NCI-H2227 (cell line): ENCODE data around the gene SYNE2.
"Not testable (repeated sequence)": the region's sequence is repeated elsewhere in the genome, so short reads cannot be mapped to it uniquely, and the experiment has no call there.

Experiments used
- DNase-seq: peaks from one replicate; lab custom pipeline; 2025; ENCODE audit not compliant: unreplicated experiment; lab: John Stamatoyannopoulos, UW

The SYNE2 gene

DNA sequence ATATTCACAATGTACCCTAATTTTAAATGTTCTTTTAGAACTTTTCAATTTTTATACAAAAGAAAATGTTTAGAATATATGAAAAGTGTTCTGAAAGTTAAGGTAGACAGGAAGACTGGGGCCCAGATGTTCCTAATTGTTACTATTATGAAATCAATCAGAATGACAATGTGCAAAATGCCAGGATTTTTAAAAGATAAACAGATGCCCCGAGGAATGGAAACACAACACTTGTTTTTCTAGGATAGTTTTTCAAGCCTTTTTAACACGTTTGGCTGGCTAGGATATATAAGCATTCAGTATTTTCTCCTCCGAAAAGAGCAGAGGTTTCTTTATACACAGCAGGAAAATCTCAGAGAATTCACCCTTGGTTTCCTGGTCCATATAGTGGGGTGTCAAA is 334.5 kb downstream of the SYNE2 start:
- no peak for DNase-seq

DNA sequence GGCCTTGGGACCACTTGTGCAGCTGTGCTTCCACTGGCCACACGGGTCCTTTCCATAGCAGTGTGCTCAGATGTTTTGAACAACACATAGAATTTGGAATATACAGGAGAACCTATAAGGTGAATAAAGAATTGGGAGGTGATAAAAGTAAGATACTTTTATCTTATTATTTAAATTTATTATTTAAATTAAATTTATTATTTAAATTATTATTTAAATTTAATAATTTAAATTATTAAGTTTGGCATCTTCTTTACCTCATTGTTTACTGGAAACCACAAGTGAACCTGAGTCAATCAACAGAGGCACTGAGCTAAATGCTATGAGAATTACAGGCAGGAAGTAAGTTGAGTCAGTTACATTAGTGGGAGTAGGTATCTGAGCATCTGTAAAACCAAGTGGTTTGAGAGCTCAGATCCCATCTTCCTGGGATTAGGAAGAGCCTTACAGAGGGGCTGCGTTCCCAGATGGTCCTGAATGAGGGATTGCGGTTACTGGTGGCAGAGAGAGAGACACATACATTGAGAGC is 338.2 kb downstream of the SYNE2 start:
- no peak for DNase-seq

DNA sequence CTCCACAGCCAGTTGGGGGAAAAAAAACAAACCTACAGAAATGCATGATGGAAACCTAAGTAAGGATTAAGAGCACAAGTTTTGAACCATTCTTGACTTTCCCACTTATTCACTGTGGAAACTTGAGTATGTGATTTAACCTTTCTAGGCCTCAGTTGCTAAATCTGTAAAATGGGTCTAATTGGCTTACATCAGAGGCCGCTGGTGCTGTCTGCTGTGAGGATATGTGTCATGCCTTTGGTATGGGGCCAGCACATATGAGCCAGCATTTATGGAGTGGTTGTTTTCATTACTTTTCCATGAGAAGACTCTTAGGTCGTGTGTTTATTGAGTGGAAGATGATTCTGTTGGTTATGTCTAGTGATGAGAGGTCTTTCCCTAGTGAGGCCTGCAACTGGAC is 339.0 kb downstream of the SYNE2 start:
- no peak for DNase-seq

DNA sequence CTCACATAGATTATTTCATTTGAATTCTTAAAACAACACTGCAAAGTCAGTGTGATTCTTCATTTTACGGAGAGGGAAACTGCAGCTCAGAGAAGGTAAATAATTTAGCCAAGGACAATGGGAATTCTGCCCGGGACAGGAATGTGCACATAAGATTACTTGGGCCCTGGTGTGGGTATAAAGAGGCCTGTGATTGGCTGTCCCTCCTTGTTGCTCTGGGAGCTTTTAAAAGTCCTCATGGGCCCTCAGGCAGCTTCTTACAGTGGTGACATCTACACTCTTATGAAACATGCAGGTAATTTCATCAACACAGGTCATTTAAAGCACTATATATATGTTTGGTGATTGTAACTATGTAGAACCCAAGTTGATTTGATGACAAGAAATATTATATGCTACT is 341.0 kb downstream of the SYNE2 start:
- no peak for DNase-seq

DNA sequence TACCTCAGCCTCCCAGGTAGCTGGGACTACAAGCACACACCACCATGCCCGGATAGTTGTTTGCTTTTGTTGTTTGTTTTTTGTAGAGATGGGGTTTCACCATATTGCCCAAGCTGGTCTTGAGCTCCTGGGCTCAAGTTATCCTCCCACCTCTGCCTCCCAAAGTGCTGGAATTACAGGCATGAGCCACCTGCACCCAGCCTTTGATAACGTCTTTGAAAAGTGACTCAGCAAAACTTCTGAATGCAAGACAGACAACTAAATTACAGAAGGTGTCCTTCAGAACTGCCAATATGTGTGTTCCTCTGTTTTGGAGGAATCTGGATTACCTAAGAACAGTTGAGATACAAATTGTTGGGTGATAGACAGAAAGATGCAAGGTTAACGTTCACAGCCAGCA is 341.6 kb downstream of the SYNE2 start:
- no peak for DNase-seq

DNA sequence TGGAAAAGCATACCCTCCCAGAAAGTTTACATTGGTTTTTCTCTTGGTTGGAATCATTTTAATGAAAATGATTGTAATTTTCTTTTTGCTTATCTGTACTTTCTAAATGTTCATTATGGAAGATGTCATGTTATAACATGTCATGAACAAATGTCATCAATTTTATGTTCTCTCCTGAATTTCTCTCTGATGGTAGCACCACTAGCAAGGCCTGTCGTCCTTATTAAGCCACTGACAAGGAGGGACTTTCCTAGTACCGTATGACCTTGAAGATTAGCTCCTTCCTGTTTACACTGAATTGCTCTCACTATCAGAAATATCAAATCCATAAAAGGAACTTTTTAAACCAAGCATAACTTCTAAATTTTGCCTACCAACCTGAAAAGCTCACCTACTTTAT is 342.4 kb downstream of the SYNE2 start:
- no peak for DNase-seq

DNA sequence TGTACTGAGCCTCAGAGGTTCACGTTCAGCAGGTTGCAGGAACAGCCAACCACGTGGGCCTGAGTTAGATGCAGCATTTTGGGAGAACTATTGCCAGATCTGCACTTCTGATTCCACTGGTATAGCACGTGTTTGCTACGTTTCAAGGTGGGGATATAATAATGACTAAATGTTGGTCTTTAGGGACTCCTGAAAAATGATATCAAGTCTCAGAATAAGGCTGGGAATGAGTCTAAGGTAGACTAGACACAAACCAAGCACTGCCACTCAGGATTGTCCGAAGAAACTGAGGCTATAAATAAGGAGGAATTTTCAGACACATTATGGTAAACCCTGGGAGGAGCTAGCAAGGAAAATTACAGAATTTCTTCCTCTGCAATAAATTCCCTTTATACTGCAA is 343.3 kb downstream of the SYNE2 start:
- no peak for DNase-seq

DNA sequence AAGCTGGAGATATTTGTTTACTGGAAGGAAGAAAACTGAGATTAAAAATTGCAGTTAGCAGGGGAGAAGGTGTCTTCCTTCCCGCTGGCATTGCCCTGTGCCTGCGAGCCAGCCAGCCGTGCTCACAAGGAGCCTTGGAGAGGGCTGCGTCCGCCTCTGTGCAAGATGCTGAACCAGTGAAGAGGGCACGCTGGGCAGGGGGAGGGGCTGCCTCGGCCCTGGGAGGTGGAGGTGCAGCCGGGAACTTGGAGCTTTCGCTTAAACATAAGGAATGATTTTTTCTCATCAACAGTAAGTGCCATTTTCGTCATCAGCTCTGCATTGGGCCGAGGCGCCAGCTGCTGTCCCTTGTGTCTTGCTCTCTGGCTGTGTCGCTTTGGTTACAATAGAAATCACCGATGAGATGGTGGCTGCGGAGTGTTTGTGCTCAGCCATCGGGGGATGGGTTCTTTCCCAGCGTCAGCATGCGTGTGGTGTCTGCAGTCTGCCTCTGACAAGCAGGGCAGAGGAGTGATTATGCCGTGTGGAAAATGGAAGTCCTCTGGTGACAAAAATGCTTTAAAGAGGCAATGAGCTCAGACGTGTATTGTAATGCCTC is 344.1 kb downstream of the SYNE2 start:
- DNase-seq, result peak; percentile 92

DNA sequence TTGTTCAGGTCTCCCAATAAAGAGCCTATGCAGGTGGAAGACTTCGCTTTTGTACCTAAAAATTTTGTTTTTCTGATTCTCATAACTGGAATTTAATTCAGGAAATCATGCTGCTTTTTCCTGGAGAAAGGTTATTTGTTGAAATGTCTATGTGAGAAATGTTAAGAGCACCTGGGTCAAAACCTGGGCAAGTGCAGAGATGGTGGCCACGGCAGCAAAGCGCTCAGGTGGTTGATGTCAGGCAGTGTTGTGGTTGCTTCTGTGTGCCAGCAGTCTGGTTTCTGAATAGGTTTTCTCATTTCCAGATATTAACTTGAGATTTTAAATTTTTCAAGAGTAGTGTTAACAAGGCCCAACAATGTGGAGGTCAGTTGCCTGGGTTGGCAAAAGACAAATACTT is 345.2 kb downstream of the SYNE2 start:
- DNase-seq, result no peak

DNA sequence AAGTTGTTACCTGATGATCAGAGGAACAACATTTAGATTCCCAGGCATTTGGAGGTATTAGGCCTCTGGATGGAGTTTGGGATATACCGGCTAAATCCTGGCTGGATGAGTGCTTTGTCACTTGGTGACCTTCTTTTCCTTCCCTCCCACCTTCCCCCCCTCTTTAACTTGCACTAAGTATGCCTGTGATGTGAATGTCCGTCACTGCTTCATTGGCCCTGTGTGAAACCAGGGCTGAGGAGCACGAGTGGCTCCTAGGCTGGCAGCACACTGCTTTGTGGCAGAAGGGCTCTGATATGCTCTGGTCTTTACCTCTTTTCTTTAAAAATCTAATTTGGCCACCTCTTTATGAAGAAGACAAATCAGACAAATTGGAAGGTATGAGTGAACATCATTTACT is 345.7 kb downstream of the SYNE2 start:
- DNase-seq, result no peak

DNA sequence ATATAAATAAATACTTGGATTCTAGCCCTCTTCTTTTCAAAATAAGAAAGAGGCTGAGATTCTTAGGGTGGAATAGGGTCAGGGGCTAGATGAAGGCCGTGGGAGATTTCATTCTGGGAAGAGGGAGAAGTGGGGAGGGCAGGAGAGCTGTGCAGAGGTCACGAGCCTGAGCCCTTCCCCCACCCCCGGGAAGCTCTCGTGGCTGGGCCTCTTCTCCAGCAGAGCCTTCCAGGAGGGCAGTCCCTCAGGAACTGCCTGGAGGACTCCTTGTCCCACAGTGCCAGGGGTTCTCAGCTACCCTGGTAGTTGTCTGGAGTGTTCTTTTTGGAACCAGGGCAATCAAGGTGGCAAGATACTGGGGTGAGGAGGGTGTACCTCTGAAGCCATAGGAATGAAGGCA is 347.4 kb downstream of the SYNE2 start:
- DNase-seq, result no peak

DNA sequence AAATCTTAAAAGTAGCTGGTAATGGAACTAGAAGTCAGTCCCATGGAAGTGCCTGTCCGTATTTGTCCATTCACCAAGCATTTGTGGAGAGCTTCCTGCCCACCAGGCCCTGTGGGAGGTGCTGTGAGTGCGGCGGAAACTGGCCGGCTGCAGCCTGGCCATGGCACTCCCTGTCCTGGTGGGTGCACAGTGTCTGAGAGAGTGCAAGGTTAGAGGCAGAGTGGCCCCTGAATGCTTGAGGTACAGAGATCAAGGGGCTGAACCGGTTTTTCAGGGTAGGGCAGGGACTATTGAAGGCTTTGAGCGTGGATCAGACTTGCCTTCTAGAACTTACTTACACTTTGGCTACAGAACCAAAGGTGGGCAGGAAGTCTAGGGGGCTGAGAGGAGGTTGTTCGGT is 348.5 kb downstream of the SYNE2 start:
- DNase-seq, result no peak

DNA sequence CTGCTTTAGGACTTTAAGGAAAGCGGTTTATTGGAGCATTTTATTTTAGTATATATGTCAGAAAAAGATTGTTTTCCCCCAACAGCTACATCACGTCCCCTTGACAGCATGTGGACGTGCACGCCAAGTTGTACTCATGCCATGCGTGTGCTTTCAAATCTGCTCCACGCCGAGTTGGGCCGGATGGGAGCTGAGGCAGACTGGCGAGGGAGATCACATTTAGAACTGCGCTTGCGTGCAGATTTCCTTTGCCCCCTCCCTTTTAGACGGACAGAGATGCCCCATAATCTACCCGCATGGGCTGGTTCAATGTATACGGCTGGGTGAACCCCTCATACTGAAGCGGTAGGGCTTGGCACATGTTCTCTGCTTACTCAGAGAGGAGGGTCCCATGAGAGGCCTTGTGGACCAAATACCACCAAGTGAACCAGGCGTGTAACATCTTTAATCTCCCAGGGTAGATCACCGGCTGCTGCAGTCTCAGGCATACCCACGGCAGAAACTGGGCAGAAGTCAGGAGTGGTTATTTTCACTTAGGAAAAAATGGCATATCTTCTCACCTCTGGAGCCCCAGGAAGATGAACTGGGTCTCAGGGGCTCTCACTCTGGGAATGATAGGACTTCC is 349.2 kb downstream of the SYNE2 start:
- no peak for DNase-seq

DNA sequence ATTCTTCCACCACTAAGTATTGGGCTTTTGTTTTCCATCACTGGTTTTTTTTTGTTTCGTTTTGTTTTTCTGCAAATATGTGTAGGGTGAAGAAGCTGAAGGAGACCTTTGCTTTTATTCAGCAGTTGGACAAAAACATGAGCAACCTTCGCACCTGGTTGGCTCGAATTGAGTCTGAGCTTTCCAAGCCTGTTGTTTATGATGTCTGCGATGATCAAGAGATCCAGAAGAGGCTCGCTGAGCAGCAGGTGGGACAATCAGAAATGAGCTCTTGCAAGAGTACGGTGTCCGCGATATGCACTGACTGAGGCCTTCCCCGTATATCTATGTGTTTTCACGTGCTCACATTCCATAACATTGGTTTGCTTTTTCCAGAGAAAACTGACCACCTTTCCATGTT is 349.9 kb downstream of the SYNE2 start:
- peak; percentile 12 for DNase-seq

DNA sequence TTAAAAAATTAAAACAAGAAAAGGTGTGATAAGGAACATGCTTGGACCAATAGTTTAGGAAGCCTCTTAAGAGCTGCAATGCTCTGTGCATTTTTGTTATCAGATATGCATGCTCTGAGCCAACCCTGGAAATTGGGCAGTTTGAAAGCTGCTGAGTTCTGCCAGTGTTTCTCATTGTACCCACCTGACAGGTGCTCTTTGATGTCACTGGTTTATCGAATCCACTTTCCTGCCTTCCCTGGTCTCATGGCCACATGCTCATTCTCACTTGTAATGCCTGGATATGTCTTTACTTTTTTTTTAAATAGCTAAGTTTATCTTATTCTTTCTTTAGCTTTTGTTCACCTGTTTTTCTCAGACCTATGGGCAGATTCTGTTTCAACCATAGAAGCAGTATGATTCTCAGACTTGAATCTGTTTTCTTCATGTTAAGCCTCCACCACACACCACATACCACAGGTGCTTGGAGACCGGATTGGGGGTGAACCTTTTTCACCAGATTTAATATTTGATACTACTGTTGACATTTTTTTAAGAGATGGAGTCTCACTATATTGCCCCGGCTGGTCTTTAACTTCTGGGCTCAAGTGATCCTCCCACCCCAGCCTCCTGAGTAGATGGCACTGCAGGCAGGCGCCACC is 350.7 kb downstream of the SYNE2 start:
- DNase-seq, result no peak

DNA sequence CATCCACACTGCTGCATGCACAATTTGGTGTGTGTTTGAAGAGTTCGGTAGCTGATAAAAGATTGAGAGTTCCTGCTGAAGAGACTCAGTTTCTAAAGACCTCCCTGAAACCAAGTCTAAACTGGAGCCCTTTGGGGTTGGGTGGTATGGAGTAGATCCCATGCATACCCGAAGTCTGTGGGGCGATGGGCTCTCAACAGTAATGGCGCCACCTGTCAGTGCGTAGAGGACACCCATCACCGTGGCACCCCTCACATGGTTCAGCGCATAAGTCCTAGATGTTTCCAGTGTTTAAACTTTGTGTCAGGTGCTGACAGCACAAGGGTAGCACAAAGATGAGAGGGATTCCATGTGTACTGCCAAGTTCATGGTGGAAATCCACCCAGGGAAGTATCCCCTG is 355.5 kb downstream of the SYNE2 start:
- DNase-seq, result no peak

DNA sequence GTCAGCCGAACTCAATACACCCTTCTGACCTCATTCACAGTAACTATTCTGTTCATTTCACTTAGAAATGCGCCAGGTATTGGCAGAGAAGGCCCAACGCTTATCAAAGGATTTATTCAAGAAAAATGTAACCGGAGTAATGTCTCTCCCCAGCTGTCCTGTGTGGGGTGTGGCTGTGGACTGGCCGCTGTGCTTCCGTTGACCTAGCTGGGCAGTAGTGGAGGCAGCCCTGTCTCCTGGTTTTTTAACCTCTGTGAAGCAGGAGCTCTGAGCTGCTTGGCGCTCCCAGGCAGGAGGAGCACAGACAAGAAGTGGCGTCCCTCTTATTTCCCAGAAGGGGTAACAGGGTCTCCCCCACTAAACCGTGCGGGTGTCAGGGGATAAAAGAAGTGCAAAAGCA is 356.2 kb downstream of the SYNE2 start:
- DNase-seq, result no peak

DNA sequence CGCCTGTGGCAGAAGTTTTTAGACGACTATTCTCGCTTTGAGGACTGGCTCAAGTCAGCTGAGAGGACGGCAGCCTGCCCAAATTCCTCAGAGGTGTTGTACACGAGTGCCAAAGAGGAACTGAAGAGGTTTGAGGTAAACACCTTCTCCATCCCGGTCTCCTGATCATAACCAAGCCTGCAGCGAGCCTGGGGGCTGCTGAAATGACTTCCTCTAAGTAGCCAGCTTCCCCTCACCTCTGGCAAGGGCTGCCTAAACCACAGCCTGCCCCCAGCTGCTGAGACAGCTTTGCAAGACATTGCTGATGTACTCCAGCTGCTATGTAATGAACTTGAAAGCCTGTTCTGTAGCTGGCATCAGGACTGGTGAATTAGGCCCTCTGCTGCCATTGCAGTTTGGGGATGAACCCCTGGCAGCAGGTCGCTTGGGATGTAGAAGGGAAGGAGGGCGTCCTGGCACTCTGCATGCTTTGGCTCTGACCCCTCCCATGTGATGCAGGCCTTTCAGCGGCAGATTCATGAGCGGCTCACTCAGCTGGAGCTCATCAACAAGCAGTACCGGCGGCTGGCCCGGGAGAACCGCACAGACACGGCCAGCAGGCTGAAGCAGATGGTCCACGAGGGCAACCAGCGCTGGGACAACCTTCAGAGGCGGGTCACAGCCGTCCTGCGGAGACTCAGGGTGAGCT is 356.8 kb downstream of the SYNE2 start:
- no peak for DNase-seq

DNA sequence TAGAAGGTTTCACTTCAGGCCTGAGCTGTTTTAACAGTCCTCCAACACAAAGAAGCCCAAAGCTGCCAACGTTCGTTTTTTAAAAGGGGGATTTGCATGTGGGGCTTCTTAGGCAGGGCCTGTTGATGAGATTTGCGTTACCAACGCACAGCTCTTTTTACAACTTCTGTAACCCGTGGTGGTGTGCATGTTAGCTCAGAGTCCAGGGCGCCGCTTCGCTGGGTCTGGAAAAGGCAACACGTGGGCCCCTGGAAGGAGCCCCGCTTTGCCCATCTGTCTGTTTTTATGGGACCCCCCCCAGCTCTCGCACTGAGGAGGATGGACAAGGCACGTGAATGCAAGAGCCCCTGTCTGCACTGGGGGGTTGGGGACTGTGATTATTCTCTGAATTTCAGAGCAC is 357.4 kb downstream of the SYNE2 start:
- DNase-seq, result no peak

DNA sequence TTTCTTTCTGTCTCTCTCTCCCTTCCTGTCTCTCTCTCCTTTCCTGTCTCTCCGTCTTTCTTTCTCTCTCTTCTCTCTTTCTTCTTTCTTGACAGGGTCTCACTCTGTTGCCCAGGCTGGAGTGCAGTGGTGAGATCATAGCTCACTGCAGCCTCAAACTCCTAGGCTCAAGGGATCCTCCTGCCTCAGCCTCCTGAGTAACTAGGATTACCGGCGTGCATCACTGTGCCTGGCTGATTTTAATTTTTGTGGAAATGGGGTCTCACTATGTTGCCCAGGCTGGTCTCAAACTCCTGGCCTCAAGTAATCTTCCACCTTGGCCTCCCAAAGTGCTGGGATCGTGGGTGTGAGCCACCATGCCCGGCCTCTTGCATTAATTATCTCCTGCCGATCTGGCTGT is 358.1 kb downstream of the SYNE2 start:
- not testable (repeated sequence) for DNase-seq

DNA sequence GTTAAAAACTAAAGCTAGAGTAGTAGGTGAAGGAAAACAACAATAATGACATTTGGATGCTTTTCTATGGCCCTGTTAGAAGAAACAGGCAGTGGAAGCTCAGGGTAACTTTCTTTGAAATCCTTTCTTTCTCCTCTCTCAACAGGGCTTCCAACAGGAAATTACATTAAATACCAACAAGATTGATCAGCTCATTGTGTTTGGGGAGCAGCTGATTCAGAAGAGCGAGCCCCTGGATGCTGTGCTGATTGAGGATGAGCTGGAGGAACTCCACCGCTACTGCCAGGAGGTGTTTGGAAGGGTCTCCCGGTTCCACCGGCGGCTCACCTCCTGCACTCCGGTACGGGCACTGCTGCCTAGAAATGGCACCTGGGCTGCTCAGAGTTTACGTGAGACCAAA is 359.9 kb downstream of the SYNE2 start:
- no peak for DNase-seq

DNA sequence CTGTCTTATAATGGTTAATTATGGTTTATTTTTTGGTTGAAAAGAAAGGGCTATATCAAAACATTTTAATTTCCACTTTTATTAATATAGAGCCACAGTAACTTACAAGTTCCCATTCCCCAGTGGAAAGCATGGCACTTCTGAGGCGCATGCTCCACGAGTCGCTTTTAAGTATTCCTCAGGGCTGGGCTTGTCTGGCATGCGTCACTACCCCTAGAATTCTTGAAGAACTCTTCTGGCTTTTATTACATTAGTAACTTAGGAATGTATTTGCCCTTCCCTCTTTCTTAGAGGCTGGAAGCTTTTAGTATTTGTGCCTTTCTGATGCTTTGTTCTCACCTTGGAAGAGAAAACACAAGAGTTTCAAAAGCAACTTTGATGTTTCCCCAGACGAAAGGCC is 360.3 kb downstream of the SYNE2 start:
- no peak for DNase-seq
